IMR-90 (cell line): ENCODE data around the gene CENPA. TPM values are rescaled to one million over a fixed set of nuclear protein-coding genes. Genes with fewer than 3 reads are reported as not detected.
A peak's percentile ranks its signal among the peaks of the same experiment; 100 is the strongest.

Source experiments
- ATAC-seq: fragments of 200-7000 bp; cut with Tn5 transposase; 2 replicates; pipeline ENCODE4 v1.9.1; 2020; ENCODE audit warnings: low read depth, mild to moderate bottlenecking, moderate library complexity
- BruUV-seq: library from RNA; stranded (reverse); fragments of 400-500 nt; replicated peaks from 2 replicates; lab custom pipeline; 2021; lab: Mats Ljungman, UMichigan
- CTCF ChIA-PET: fragments of 300-600 bp; formaldehyde crosslinking; extraction: SDS; loops from one replicate; lab custom pipeline; 2021; ENCODE audit warnings: antibody characterized with exemption; lab: Yijun Ruan, JAX
- POLR2A ChIA-PET: fragments of 300-600 bp; sonication (Branson Sonifier 250); formaldehyde crosslinking; loops from one replicate; lab custom pipeline; 2022; ENCODE audit warnings: antibody characterized with exemption; ENCODE audit not compliant: unreplicated experiment; lab: Charles Lee
- DNase-seq: peaks from one replicate; pipeline ENCODE4 v3.0.0; 2013
- H2AFZ ChIP-seq: replicated peaks from 2 replicates; pipeline ENCODE3; 2013; ENCODE audit warnings: low read length, mild to moderate bottlenecking; ENCODE audit not compliant: poor library complexity
- H2AK5ac ChIP-seq: 2 replicates; pipeline ENCODE4 v1.6.1; 2013; ENCODE audit warnings: low read depth, low read length, inconsistent platforms
- H2AK9ac ChIP-seq: replicated peaks from 2 replicates; pipeline ENCODE3; 2013; ENCODE audit warnings: mild to moderate bottlenecking, low read depth, low read length, moderate library complexity; ENCODE audit not compliant: poor library complexity
- H2BK120ac ChIP-seq: 2 replicates; pipeline ENCODE4 v1.6.1; 2013; ENCODE audit warnings: low read depth, low read length, inconsistent platforms
- H2BK15ac ChIP-seq: 3 replicates; pipeline ENCODE4 v1.6.1; 2013; ENCODE audit warnings: low read depth, low read length, inconsistent platforms
- H2BK20ac ChIP-seq: 2 replicates; pipeline ENCODE4 v1.6.1; 2013; ENCODE audit warnings: low read depth, mild to moderate bottlenecking, inconsistent platforms, low read length, moderate library complexity
- H2BK5ac ChIP-seq: 2 replicates; pipeline ENCODE4 v1.6.1; 2013; ENCODE audit warnings: mild to moderate bottlenecking, low read depth, low read length, inconsistent platforms; ENCODE audit not compliant: poor library complexity, severe bottlenecking
- H3K14ac ChIP-seq: replicated peaks from 2 replicates; pipeline ENCODE4 v1.6.1; 2013; ENCODE audit warnings: low read depth, low read length, inconsistent platforms
- H3K18ac ChIP-seq: 2 replicates; pipeline ENCODE4 v1.6.1; 2013; ENCODE audit warnings: low read depth, low read length, control low read depth
- H3K23ac ChIP-seq: 2 replicates; pipeline ENCODE4 v1.6.1; 2013; ENCODE audit warnings: low read depth, low read length, inconsistent platforms
- H3K27ac ChIP-seq: 2 replicates; pipeline ENCODE4 v1.5.1; 2013; ENCODE audit warnings: mild to moderate bottlenecking, control low read depth, low read length; ENCODE audit not compliant: insufficient read depth
- H3K27me3 ChIP-seq: 2 replicates; pipeline ENCODE4 v1.6.1; 2013; ENCODE audit warnings: low read length; ENCODE audit not compliant: control insufficient read depth, insufficient read depth
- H3K36me3 ChIP-seq: 2 replicates; pipeline ENCODE4 v1.6.1; 2013; ENCODE audit warnings: low read length, mixed read lengths; ENCODE audit not compliant: control insufficient read depth, insufficient read depth
- H3K4ac ChIP-seq: 2 replicates; pipeline ENCODE4 v1.6.1; 2013; ENCODE audit warnings: low read depth, low read length, inconsistent platforms
- H3K4me1 ChIP-seq: 2 replicates; pipeline ENCODE4 v1.6.1; 2013; ENCODE audit warnings: low read length, mixed read lengths; ENCODE audit not compliant: control insufficient read depth, insufficient read depth
- H3K4me2 ChIP-seq: 2 replicates; pipeline ENCODE4 v1.6.1; 2013; ENCODE audit warnings: low read depth, mild to moderate bottlenecking, control low read depth, low read length, moderate library complexity
- H3K4me3 ChIP-seq: 2 replicates; pipeline ENCODE4 v1.5.1; 2013; ENCODE audit warnings: low read depth, mild to moderate bottlenecking, control low read depth, low read length, moderate library complexity; ENCODE audit not compliant: insufficient read depth
- H3K56ac ChIP-seq: 2 replicates; pipeline ENCODE4 v1.6.1; 2013; ENCODE audit warnings: low read length, inconsistent platforms; ENCODE audit not compliant: insufficient read depth; ENCODE audit errors: extremely low read depth
- H3K79me1 ChIP-seq, 2 experiments: 2 replicates each; pipeline ENCODE4 v1.6.1; 2013; ENCODE audit warnings: low read length in 2 of 2, inconsistent platforms in 1 of 2, low read depth in 1 of 2
- H3K9ac ChIP-seq: 2 replicates; pipeline ENCODE4 v1.6.1; 2013; ENCODE audit warnings: low read depth, low read length, control low read depth
- H3K9me1 ChIP-seq: 2 replicates; pipeline ENCODE4 v1.6.1; 2013; ENCODE audit warnings: low read length, inconsistent platforms; ENCODE audit not compliant: insufficient read depth
- H3K9me3 ChIP-seq: 2 replicates; pipeline ENCODE4 v1.6.1; 2013; ENCODE audit warnings: low read length; ENCODE audit not compliant: control insufficient read depth, insufficient read depth
- H4K20me1 ChIP-seq: 2 replicates; pipeline ENCODE4 v1.6.1; 2013; ENCODE audit warnings: low read length, inconsistent platforms; ENCODE audit not compliant: insufficient read depth
- H4K5ac ChIP-seq: 2 replicates; pipeline ENCODE4 v1.6.1; 2013; ENCODE audit warnings: mild to moderate bottlenecking, low read depth, low read length, control low read depth
- H4K8ac ChIP-seq, 2 experiments: 2 replicates each; pipeline ENCODE4 v1.6.1; 2013; ENCODE audit warnings: low read depth in 2 of 2, low read length in 2 of 2, control low read depth in 1 of 2, inconsistent platforms in 1 of 2
- H4K91ac ChIP-seq: 2 replicates; pipeline ENCODE4 v1.6.1; 2013; ENCODE audit warnings: low read depth, low read length, inconsistent platforms; ENCODE audit not compliant: insufficient read depth
- CHD1 ChIP-seq: IDR thresholded peaks from 2 replicates; pipeline ENCODE4 v1.6.1; 2012; ENCODE audit warnings: low read depth, low read length, improper control_type of control experiment
- MAFK ChIP-seq: IDR thresholded peaks from 2 replicates; pipeline ENCODE4 v1.6.1; 2012; ENCODE audit warnings: low read depth, low read length, improper control_type of control experiment
- POLR2A ChIP-seq: IDR thresholded peaks from 2 replicates; pipeline ENCODE4 v1.6.1; 2012; ENCODE audit warnings: mild to moderate bottlenecking, low read depth, low read length
- WGBS, 2 experiments: methylation state at CpG; one replicate each; pipeline versions ENCODE4 v1.1.5 to v1.1.7; 2013; ENCODE audit warnings: missing lambda C conversion rate in 2 of 2; ENCODE audit not compliant: insufficient read length in 1 of 2; ENCODE audit errors: extremely low coverage in 2 of 2; 5-methylcytosine and 5-hydroxymethylcytosine counted together
- dilution Hi-C: fragments of 300-500 bp; cut with HindIII; formaldehyde crosslinking; loops from one replicate; pipeline ENCODE4 v1.14.3; 2018; ENCODE audit warnings: low sequenced_read_pairs; ENCODE audit not compliant: unreplicated experiment
- in situ Hi-C: fragments of 300-500 bp; cut with MboI; formaldehyde crosslinking; loops from 3 replicates; pipeline ENCODE4 v1.14.3; 2019; ENCODE audit warnings: low sequenced_read_pairs, inconsistent platforms, mixed read lengths
- intact Hi-C: fragments of 100-400 bp; cut with micrococcal nuclease; formaldehyde crosslinking; loops from 2 replicates; pipeline ENCODE4 v1.10.0; 2022
- polyA plus RNA-seq, 3 experiments: library from polyadenylated mRNA; depleted of rRNA; stranded (reverse); fragments of >200 nt; gene quantifications; 2 replicates each; pipeline ENCODE4 v1.2.3, GENCODE V29; 2012; ENCODE audit warnings: low replicate concordance in 1 of 3
- total RNA-seq: library from RNA; depleted of rRNA; stranded (reverse); fragments of >200 nt; gene quantifications from 2 replicates; pipeline ENCODE4 v1.2.3, GENCODE V29; 2012
- TF ChIP-seq, protein P1 (sequence below): conservative IDR thresholded peaks from 2 replicates; pipeline ENCODE4 v1.5.1; 2012; ENCODE audit warnings: mild to moderate bottlenecking, low read depth, low read length, improper control_type of control experiment

The CENPA gene
- total and polyA plus RNA-seq, 2 of the 4 experiments (the other 2 are of a cell fraction): 7.7 to 14.9 TPM

DNA sequence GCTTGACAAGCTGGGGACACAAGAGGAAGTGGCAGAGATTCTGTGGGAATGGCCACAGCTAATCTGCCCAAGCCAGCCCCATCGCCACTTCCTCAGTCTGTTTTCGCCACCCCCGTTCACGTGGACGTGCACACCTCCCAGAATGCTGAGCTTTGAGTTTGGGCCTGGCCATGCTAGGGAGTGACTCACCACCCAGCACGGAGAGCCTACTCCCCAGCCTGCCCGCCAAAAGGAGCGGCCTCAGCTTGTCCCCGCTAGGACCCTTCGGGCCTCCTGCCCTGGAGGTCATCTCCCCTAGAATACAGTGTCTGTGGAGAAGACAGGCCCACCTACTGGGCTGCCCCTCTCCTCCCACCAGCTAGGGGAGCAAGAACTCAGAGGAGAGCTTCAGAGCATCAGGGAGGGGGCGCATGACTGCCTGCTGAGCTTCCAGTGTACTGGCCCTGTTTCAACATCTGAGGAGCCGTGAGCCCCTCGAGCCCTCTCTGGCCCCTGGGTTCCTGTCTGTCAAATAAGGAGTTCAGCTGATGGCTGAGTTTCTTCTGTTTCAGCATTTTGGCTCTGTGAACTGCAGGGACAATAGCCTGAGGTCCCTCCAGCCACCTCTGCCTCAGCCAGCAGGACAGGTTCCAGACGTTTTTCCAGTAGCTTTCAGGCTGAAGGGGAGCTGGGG, 16.6 kb upstream of the CENPA start:
- no peak overlapping the region for H4K5ac ChIP-seq
- H2BK5ac ChIP-seq: no peak overlapping the region
- no peak overlapping the region for H3K14ac ChIP-seq
- H2BK20ac ChIP-seq: no peak overlapping the region
- H4K91ac ChIP-seq: no peak overlapping the region
- H3K27me3 ChIP-seq: no peaks in the 10 kb centered on the region
- WGBS, 2 experiments: 76% methylated on average over 5 of the region's 14 CpGs; no CpG with 5 or more reads in 1 of the 2 experiments
- no peak for ATAC-seq
- H3K4ac ChIP-seq: no peak overlapping the region
- in situ Hi-C loops (no loop called here), intact Hi-C loops (no loop called here), dilution Hi-C loops (no loop called here)
- BruUV-seq: no TSS peak
- no peak for DNase-seq
- no peak overlapping the region; the same call in 1 of the 2 replicates for H3K18ac ChIP-seq
- H4K8ac ChIP-seq: no peak overlapping the region
- POLR2A ChIA-PET: no interaction called here
- H3K23ac ChIP-seq: no peak overlapping the region
- peak overlapping the region; percentile 33; the same call in 1 of the 2 replicates for H2AK5ac ChIP-seq
- H3K9ac ChIP-seq: no peak overlapping the region
- H3K36me3 ChIP-seq: peaks cover 8% of the 10 kb centered on the region
- H3K4me2 ChIP-seq: no peak overlapping the region
- CTCF ChIA-PET: no interaction called here
- no peak overlapping the region for H3K4me3 ChIP-seq
- H2BK120ac ChIP-seq: no peak overlapping the region
- peaks cover 34% of the 10 kb centered on the region for H3K4me1 ChIP-seq
- H3K56ac ChIP-seq: no peak overlapping the region
- H2BK15ac ChIP-seq: no peak overlapping the region
- TF ChIP-seq CHD1 (no peak), POLR2A (no peak), MAFK (peak; percentile 37; the same call in 1 of the 2 replicates)
- TF ChIP-seq, protein P1, sequence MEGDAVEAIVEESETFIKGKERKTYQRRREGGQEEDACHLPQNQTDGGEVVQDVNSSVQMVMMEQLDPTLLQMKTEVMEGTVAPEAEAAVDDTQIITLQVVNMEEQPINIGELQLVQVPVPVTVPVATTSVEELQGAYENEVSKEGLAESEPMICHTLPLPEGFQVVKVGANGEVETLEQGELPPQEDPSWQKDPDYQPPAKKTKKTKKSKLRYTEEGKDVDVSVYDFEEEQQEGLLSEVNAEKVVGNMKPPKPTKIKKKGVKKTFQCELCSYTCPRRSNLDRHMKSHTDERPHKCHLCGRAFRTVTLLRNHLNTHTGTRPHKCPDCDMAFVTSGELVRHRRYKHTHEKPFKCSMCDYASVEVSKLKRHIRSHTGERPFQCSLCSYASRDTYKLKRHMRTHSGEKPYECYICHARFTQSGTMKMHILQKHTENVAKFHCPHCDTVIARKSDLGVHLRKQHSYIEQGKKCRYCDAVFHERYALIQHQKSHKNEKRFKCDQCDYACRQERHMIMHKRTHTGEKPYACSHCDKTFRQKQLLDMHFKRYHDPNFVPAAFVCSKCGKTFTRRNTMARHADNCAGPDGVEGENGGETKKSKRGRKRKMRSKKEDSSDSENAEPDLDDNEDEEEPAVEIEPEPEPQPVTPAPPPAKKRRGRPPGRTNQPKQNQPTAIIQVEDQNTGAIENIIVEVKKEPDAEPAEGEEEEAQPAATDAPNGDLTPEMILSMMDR: no peak
- peaks cover 45% of the 10 kb centered on the region for H3K9me1 ChIP-seq
- peaks cover 71% of the 10 kb centered on the region for H4K20me1 ChIP-seq
- peak overlapping the region; percentile 2 for H2AFZ ChIP-seq
- H2AK9ac ChIP-seq: no peak overlapping the region
- no peak overlapping the region; the same call in 1 of the 2 replicates for H3K27ac ChIP-seq
- H3K79me1 ChIP-seq: peaks cover 59 to 93% of the 10 kb centered on the region in 2 experiments
- H3K9me3 ChIP-seq: no peaks in the 10 kb centered on the region
